HL-60 (cell line): ENCODE data around the gene IRF8.
A peak's percentile ranks its signal among the peaks of the same experiment; 100 is the strongest.

Experiments
- DNase-seq, 2 experiments: peaks; one replicate each; pipeline ENCODE4 v3.0.0-alpha.2; 2010 to 2020; ENCODE audit warnings: low read depth in 1 of 2, low spot score in 1 of 2
- H3K27ac ChIP-seq: fragments of 250-450 bp; sonication (Bioruptor Pico); replicated peaks from 2 replicates; pipeline ENCODE4 v1.5.1; 2020; ENCODE audit warnings: mild to moderate bottlenecking, moderate library complexity
- H3K27me3 ChIP-seq: fragments of 250-450 bp; sonication (Bioruptor Pico); 2 replicates; pipeline ENCODE4 v1.5.1; 2021; ENCODE audit warnings: mild to moderate bottlenecking, moderate library complexity; ENCODE audit not compliant: insufficient read depth, poor library complexity, severe bottlenecking
- H3K4me3 ChIP-seq: replicated peaks from 2 replicates; pipeline ENCODE4 v1.5.1; 2011; ENCODE audit warnings: mild to moderate bottlenecking, control low read depth, low read length; ENCODE audit not compliant: insufficient read depth
- GABPA ChIP-seq: IDR thresholded peaks from 2 replicates; pipeline ENCODE4 v1.6.1; 2012; ENCODE audit warnings: low read depth
- POLR2AphosphoS5 ChIP-seq: IDR thresholded peaks from 2 replicates; pipeline ENCODE4 v1.6.1; 2012; ENCODE audit warnings: low read depth
- SPI1 ChIP-seq: IDR thresholded peaks from 2 replicates; pipeline ENCODE4 v1.6.1; 2012; ENCODE audit warnings: low read depth, mild to moderate bottlenecking, borderline replicate concordance
- TF ChIP-seq, protein P1 (sequence below): IDR thresholded peaks from 2 replicates; pipeline ENCODE4 v1.6.1; 2012; ENCODE audit warnings: low read depth; ENCODE audit not compliant: insufficient replicate concordance
- TF ChIP-seq, protein P2 (sequence below): IDR thresholded peaks from one replicate; pipeline ENCODE4 v1.5.1; 2011; ENCODE audit warnings: low read length, control low read depth, inconsistent platforms; ENCODE audit not compliant: insufficient read depth

Gene IRF8

GRCh38 chr16:85912211-85912974 is 13.4 kb downstream of the IRF8 start:
- DNase-seq: no peak
- H3K4me3 ChIP-seq: no peak overlapping the region

DNA sequence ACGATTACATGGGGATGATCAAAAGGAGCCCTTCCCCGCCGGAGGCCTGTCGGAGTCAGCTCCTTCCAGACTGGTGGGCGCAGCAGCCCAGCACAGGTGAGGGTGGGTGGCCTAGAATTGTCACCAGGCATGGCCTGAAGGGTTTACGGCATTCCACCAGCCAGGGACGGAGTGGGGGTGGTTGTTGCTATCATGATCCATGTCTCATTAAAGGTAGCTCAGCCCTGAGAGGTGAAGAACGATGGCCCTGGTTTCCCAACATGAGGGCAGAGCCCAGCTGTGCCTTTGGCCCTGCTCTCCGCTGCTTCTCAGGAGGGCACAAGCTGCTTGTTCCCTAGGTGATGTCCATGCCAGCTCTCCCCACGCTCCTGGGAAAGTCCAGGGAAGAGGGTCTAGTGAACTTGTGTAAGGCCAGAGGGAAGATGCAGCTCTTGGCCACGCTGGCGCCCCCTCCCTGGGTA is 14.2 kb downstream of the IRF8 start:
- DNase-seq: no peak
- no peak overlapping the region for H3K4me3 ChIP-seq
- no peaks in the 10 kb centered on the region for H3K27me3 ChIP-seq
- TF ChIP-seq POLR2AphosphoS5: no peak
- TF ChIP-seq SPI1: no peak
- TF ChIP-seq, protein P1, sequence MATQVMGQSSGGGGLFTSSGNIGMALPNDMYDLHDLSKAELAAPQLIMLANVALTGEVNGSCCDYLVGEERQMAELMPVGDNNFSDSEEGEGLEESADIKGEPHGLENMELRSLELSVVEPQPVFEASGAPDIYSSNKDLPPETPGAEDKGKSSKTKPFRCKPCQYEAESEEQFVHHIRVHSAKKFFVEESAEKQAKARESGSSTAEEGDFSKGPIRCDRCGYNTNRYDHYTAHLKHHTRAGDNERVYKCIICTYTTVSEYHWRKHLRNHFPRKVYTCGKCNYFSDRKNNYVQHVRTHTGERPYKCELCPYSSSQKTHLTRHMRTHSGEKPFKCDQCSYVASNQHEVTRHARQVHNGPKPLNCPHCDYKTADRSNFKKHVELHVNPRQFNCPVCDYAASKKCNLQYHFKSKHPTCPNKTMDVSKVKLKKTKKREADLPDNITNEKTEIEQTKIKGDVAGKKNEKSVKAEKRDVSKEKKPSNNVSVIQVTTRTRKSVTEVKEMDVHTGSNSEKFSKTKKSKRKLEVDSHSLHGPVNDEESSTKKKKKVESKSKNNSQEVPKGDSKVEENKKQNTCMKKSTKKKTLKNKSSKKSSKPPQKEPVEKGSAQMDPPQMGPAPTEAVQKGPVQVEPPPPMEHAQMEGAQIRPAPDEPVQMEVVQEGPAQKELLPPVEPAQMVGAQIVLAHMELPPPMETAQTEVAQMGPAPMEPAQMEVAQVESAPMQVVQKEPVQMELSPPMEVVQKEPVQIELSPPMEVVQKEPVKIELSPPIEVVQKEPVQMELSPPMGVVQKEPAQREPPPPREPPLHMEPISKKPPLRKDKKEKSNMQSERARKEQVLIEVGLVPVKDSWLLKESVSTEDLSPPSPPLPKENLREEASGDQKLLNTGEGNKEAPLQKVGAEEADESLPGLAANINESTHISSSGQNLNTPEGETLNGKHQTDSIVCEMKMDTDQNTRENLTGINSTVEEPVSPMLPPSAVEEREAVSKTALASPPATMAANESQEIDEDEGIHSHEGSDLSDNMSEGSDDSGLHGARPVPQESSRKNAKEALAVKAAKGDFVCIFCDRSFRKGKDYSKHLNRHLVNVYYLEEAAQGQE: no peak
- TF ChIP-seq, protein P2, sequence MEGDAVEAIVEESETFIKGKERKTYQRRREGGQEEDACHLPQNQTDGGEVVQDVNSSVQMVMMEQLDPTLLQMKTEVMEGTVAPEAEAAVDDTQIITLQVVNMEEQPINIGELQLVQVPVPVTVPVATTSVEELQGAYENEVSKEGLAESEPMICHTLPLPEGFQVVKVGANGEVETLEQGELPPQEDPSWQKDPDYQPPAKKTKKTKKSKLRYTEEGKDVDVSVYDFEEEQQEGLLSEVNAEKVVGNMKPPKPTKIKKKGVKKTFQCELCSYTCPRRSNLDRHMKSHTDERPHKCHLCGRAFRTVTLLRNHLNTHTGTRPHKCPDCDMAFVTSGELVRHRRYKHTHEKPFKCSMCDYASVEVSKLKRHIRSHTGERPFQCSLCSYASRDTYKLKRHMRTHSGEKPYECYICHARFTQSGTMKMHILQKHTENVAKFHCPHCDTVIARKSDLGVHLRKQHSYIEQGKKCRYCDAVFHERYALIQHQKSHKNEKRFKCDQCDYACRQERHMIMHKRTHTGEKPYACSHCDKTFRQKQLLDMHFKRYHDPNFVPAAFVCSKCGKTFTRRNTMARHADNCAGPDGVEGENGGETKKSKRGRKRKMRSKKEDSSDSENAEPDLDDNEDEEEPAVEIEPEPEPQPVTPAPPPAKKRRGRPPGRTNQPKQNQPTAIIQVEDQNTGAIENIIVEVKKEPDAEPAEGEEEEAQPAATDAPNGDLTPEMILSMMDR: no peak
- TF ChIP-seq GABPA: no peak
- H3K27ac ChIP-seq: no peak overlapping the region

More at GRCh38 chr16:85912211-85912974, 13.4 kb downstream of the IRF8 start:
- H3K27me3 ChIP-seq: no peaks in the 10 kb centered on the region
- H3K27ac ChIP-seq: no peak overlapping the region
- TF ChIP-seq SPI1 (no peak), GABPA (no peak), POLR2AphosphoS5 (no peak)
- TF ChIP-seq, protein P1: no peak
- TF ChIP-seq, protein P2: no peak

DNA sequence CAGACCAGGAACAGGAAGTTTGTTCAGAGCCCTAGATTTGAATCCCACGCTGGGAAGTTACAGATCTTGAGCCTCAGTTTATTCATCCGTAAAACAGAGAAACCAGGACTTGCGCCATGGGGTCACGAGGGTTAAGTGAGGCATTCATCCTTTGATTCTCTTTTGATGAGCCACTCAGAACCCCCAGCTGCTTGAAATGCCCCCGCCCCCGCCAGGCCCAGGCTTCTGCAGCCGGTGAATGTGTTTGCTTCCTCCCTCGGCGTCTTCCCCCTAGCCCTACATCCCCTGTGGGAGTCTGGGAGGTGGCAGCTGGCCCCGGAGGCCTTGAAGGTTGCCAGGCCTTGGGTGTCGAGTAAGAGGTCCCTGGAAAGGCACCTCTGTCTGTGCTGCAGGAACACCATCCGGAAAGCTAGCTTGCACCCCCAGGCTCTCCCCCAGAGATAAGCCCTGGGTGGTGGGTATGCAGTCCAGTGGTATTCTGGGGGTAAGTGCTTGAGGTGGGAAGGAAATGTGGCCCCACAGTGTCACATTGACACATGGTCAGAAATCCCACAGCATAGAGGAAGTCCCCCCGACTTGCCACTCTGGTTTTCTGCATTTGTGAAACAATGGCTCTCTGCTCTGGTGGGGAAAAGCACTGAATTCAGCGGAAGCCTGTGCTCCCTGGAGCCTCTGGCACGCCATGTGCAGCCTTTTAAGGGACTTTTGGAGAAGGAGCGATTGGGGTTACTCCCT is 14.9 kb downstream of the IRF8 start:
- TF ChIP-seq, protein P1: no peak
- no peak for TF ChIP-seq SPI1
- no peak for TF ChIP-seq POLR2AphosphoS5
- no peak for TF ChIP-seq GABPA
- TF ChIP-seq, protein P2: no peak
- peak in 1 of 2 experiments; percentile 29 for DNase-seq
- H3K4me3 ChIP-seq: no peak overlapping the region
- peak overlapping the region; percentile 40; the same call in 1 of the 2 replicates for H3K27ac ChIP-seq
- no peaks in the 10 kb centered on the region for H3K27me3 ChIP-seq
